ENCODE data around the gene SLC6A18. TPM values are rescaled to one million over a fixed set of nuclear protein-coding genes. Genes with fewer than 3 reads are reported as not detected.

SLC6A18 gene
- total RNA-seq, 4 donors from 2014 or later = not detected

- no peak overlapping the region for H3K27ac ChIP-seq
- DNase-seq (ENCODE audit: low spot score in 2 of 2) = no peak
- H3K4me3 ChIP-seq = no peak overlapping the region
- no peak for TF ChIP-seq POLR2A (IDR thresholded peaks at IDR 0.05)
- no peak for TF ChIP-seq CTCF (IDR thresholded peaks at IDR 0.05)
- H3K36me3 ChIP-seq = no peaks in the 10 kb centered on the region
- H3K9me3 ChIP-seq = peaks cover 0 to 6% (median 0%) of the 10 kb centered on the region in 4 donors
- H3K27me3 ChIP-seq = peaks cover 0 to 28% of the 10 kb centered on the region in 2 donors
- H3K4me1 ChIP-seq = no peaks in the 10 kb centered on the region
- WGBS, 2 donors = 58 to 62% methylated on average over 12 of the region's 12 CpGs
These were observed 34.9 kb upstream of the SLC6A18 start for GRCh38 chr5:1190278-1190677.

- no peaks in the 10 kb centered on the region for H3K4me1 ChIP-seq
- no peak for DNase-seq (ENCODE audit: low spot score in 2 of 2)
- H3K27me3 ChIP-seq = peaks cover 0 to 28% of the 10 kb centered on the region in 2 donors
- H3K4me3 ChIP-seq = no peak overlapping the region
- TF ChIP-seq EP300 (IDR thresholded peaks at IDR 0.05) = no peak
- TF ChIP-seq POLR2A (IDR thresholded peaks at IDR 0.05) = no peak
- TF ChIP-seq CTCF (IDR thresholded peaks at IDR 0.05) = no peak
- H3K9me3 ChIP-seq = peaks cover 0 to 6% (median 0%) of the 10 kb centered on the region in 4 donors
- H3K36me3 ChIP-seq = no peaks in the 10 kb centered on the region
- WGBS, 2 donors = 22 to 30% methylated on average over 6 of the region's 6 CpGs
- no peak overlapping the region for H3K27ac ChIP-seq
These were observed 34.3 kb upstream of the SLC6A18 start for GRCh38 chr5:1190837-1191239.

GRCh38 chr5:1192971-1193590 lies 32.1 kb upstream of the SLC6A18 start:
- Histone ChIP-seq H3K36me3 (no peaks in the 10 kb centered on the region), H3K27me3 (peaks cover 0 to 29% of the 10 kb centered on the region in 2 donors), H3K27ac (no peak overlapping the region), H3K9me3 (peaks cover 0 to 6% (median 0%) of the 10 kb centered on the region in 4 donors), H3K4me3 (no peak overlapping the region), H3K4me1 (no peaks in the 10 kb centered on the region)
- TF ChIP-seq CTCF (IDR thresholded peaks at IDR 0.05) (no peak), POLR2A (IDR thresholded peaks at IDR 0.05) (no peak), EP300 (IDR thresholded peaks at IDR 0.05) (no peak)
- WGBS, 2 donors = 69 to 71% methylated on average over 18 of the region's 18 CpGs
- no peak for DNase-seq (ENCODE audit: low spot score in 2 of 2)

GRCh38 chr5:1193591-1193985 lies 31.6 kb upstream of the SLC6A18 start:
- DNase-seq (ENCODE audit: low spot score in 2 of 2) = no peak
- 82% methylated on average over 10 to 27 of the region's 28 CpGs for WGBS, 2 donors
- Histone ChIP-seq H3K4me3 (no peak overlapping the region), H3K27ac (no peak overlapping the region), H3K9me3 (peaks cover 0 to 6% (median 0%) of the 10 kb centered on the region in 4 donors), H3K4me1 (no peaks in the 10 kb centered on the region), H3K36me3 (no peaks in the 10 kb centered on the region), H3K27me3 (peaks cover 0 to 30% of the 10 kb centered on the region in 2 donors)
- TF ChIP-seq POLR2A (IDR thresholded peaks at IDR 0.05) = no peak
- TF ChIP-seq CTCF (IDR thresholded peaks at IDR 0.05) = no peak
- TF ChIP-seq EP300 (IDR thresholded peaks at IDR 0.05) = no peak

GRCh38 chr5:1194378-1194777 lies 30.8 kb upstream of the SLC6A18 start:
- WGBS, 2 donors = 86 to 90% methylated on average over 6 of the region's 6 CpGs
- H3K36me3 ChIP-seq = no peaks in the 10 kb centered on the region
- peaks cover 0 to 26% of the 10 kb centered on the region in 2 donors for H3K27me3 ChIP-seq
- no peak for DNase-seq (ENCODE audit: low spot score in 2 of 2)
- peaks cover 0 to 6% (median 0%) of the 10 kb centered on the region in 4 donors for H3K9me3 ChIP-seq
- H3K4me3 ChIP-seq = no peak overlapping the region
- H3K27ac ChIP-seq = no peak overlapping the region
- TF ChIP-seq CTCF (IDR thresholded peaks at IDR 0.05) (no peak), POLR2A (IDR thresholded peaks at IDR 0.05) (no peak), EP300 (IDR thresholded peaks at IDR 0.05) (no peak)
- no peaks in the 10 kb centered on the region for H3K4me1 ChIP-seq

Measured in tibial nerve (tissue), 4 donors.